HG03103 (cell line): ENCODE data around the gene LDHAL6B.

Experiments used
- ATAC-seq: cut with Tn5 transposase; IDR thresholded peaks from one replicate; pipeline ENCODE4 v1.9.1; 2021; ENCODE audit warnings: low read depth; ENCODE audit not compliant: unreplicated experiment

Gene LDHAL6B

DNA sequence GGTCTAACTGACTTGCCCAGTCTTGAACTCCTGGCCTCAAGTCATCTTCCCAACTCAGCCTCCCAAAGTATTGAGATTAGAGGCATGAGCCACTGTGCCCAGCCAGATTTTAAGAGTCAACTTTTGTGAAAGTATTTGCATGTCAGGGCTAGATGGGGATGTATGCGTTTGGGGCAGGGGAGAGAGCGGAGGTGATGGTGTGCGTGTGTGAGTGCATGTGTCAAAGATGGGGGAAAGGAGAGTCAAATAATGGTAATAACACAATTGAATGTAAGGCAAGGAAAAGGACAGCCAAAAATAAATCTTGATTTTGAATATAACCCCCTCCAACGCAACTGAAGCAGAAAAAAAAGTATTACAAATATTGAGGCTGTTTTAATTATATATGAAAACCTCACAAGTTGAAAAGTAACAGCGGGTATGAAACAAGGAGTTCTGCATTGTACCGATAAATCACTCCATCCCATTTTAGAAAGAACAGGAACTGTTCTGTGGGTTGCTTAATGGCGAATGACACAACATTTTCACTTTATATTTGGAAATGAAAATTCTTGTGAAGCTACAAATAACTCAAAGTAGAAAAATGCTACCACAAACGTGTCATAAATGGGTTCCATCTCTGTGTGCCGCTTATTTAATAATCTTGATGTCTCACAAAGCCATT, 29.9 kb upstream of the LDHAL6B start:
- no peak for ATAC-seq

DNA sequence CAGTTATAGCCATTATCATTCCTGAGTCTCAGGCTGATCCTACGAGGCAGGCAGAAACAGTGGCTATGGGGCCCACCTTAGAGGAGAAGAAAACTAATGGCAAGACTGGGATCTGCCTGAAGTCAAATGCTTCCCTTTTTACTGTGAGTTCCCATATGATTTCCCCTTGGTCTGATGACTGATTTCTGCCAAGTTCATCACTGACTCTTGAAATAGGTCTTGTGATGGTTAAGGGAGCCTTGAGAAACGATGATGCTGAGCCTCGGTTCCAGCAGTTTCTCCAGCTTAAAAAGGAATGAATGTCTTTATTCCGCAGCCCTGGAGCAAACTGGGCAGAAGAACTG, 29.4 kb upstream of the LDHAL6B start:
- no peak for ATAC-seq

GRCh38 chr15:59178151-59178695, 28.4 kb upstream of the LDHAL6B start:
- no peak for ATAC-seq

- ATAC-seq, result no peak
Measured at GRCh38 chr15:59179717-59180116, 26.9 kb upstream of the LDHAL6B start.

- no peak for ATAC-seq
Measured at GRCh38 chr15:59180945-59181600, 25.6 kb upstream of the LDHAL6B start.

DNA sequence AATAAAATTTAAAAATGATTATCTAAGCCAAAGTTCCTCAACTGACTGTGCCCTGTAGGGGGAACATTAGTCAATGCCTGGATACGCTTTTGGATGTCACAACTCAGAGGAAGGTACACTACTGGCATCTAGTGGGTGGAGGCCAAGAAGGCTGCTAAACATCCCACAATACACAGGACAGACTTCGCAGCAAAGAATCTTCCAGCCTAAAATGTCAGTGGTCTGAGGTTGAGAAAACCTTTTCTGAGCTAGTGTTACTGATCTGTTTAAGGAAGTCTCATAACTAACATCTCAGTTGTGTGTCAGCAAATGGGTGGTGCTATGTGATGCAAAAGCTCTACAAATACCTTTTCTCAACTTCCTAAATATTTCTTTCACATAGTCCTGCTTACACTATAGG, 20.9 kb upstream of the LDHAL6B start:
- ATAC-seq, result no peak

- no peak for ATAC-seq
Measured at GRCh38 chr15:59186501-59186900, 20.1 kb upstream of the LDHAL6B start.

DNA sequence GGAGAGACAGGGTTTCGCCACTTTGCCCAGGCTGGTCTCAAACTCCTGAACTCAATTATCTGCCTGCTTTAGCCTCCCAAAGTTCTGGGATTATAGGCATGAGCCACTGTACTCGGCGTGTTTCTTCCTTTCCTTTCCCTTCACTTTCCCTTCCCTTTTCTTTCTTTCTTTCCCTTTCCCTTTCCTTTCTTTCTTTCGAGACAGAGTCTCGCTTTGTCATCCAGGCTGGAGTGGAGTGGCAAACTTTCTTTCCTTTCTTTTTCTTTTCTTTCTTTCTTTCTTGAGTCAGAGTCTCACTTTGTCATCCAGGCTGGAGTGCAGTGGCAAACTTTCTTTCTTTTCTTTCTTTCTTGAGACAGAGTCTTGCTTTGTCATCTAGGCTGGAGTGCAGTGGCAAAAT, 17.4 kb upstream of the LDHAL6B start:
- ATAC-seq, result no peak

DNA sequence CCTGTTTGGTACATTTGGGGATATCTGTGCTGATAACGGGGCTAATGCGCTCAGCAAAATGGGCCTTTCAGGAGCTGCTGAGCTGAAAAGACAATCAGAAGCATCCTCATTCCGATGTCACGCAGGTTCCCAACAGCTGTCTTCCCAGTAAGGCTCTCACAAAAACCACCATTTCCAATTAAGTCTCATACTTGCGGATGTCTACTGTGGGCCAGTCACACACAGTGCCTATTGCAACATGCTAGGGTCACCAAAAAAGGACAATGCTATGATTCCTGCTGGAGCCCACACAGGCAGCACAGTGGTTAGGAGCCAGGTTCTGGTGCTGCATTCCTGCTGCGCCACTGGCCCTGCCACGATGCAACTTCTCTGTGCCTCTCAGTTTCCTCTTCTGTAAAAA, 16.4 kb upstream of the LDHAL6B start:
- no peak for ATAC-seq

- ATAC-seq, result no peak
Measured at GRCh38 chr15:59191855-59192237, 14.8 kb upstream of the LDHAL6B start.

DNA sequence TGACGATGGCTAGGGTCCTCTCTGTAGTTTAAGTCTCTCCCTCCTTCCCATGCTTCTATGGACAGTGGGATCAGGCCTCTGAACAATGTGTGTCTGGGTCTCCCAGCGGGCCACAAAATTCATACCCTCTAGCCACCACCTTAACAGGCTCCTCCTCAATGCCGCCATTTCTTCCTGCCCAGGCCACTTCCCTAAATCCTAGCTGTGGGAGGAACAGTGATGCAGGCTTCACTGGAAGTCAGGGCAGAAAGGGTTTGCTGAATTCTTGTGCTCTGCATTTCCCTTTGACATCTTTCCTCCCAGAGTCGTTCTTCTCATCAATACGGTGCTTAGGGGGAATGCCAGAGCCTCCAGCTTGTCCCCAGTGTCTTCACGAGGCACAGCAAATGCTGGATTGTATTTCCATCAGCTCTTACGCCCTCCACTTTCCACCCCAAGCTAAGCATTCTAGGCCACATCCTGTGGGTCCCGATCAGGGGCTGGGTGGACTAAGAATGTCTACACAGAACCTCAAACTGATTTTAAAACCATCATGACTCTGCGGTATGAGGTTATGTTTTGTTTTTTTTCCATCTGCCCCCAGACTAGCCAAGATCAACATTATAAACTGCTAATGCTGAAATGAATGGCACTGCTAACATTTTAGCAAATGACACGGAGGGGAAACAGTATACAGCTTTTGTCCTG, 11.9 kb upstream of the LDHAL6B start:
- ATAC-seq, result no peak

GRCh38 chr15:59196416-59196815, 10.2 kb upstream of the LDHAL6B start:
- ATAC-seq, result no peak

DNA sequence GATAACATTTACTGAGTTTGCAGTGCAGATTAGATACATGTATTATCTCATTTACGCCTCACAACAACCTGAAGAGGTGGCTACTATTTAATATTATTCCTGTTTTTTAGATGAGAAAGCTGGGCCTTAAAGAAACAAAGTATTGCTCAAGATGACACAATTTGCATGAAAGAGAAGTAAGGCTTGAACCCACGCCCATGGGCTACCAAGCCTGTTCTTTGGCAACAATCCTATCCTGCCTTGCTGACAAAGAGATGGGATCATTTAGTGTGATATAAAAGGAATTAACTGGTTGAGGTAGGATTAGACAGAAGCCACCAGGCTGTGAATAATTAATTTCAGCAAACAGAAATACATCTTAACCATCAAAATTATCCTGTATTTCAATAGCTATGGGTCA, 9.2 kb upstream of the LDHAL6B start:
- no peak for ATAC-seq

DNA sequence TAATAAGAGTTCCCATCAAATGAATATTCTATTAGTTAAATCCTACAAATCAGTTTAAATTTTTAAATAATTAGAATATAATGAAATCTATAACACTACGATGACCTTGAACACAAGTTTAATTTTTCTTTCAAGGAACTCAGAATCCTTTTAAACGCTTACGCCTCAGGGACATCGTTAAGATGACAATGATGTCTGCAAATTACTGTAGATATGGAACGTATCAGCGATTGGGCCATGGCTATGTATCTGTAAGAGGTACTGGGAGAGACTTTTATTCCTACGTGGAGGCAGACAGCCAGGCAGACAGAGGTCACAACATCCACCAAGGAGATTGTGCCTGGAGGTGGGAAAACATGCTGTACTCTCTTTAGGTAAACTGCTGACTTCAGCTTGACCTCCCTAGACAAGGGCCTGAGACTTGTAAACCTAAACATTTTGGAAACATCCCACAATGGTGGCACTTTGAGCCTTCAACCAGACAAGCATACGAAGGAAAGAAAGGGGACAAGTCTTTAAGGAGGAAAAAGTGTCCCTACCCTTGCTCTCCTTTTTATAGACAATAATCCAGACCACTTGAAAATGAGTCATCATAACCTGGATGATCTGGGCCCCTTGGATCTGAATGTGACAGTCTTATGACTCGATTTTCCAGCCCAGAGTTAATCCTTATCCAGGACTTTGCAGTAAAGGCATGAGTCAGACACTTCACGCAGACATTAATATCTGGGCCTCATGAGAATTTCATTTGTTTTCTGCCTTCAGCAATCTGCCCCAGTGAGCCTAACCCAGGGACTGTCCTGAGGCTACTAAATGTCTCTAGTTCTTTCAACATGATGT, 6.8 kb upstream of the LDHAL6B start:
- ATAC-seq, result no peak

- no peak for ATAC-seq
Measured at GRCh38 chr15:59200560-59200959, 6.1 kb upstream of the LDHAL6B start.

DNA sequence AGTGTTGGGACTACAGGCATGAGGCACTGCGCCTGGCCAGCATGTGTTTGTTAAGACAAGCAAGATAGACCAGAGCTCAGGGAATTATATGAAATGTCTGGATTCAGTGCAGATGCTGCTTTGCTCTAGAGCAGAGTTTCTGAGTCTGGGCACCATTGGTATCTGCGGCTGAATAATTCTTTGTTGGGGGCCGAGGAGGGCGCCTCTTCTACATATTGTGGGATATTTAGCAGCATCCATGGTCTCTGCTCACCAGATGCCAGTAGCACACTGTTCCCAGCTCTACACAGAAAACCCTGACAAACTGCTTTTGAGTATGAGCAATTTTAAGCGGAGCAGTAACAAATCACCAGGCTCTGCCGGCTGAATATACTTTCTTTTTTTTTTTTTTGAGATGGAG, 3.6 kb upstream of the LDHAL6B start:
- no peak for ATAC-seq

DNA sequence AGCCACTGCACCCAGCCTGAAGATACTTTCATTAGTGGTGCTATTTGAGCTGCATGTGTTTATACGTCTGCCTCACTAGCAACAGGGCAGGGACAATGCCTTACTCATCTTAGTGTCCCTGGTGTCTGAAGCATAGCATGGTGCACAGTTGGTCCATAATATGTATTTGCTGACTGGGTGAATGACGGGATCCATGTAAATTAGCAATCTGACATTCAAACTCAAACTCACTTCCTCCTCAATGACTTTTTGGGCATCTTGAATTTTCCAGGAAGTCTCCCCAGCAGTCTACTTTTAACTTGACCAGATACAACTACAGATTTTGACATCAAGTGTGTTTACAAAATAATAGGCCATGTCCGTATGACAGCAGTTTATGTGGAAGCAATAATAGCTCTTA, 3.0 kb upstream of the LDHAL6B start:
- ATAC-seq, result no peak

GRCh38 chr15:59205839-59206622, 612 bp upstream of the LDHAL6B start:
- no peak for ATAC-seq

- ATAC-seq, result no peak
Measured at GRCh38 chr15:59208613-59209249, 2.1 kb downstream of the LDHAL6B start.

GRCh38 chr15:59210186-59210585, 3.5 kb downstream of the LDHAL6B start:
- no peak for ATAC-seq
